ENCODE results near the gene PRAMEF10.
"Not testable (repeated sequence)": the region's sequence is repeated elsewhere in the genome, so short reads cannot be mapped to it uniquely, and the experiment has no call there.

Gene PRAMEF10

DNA sequence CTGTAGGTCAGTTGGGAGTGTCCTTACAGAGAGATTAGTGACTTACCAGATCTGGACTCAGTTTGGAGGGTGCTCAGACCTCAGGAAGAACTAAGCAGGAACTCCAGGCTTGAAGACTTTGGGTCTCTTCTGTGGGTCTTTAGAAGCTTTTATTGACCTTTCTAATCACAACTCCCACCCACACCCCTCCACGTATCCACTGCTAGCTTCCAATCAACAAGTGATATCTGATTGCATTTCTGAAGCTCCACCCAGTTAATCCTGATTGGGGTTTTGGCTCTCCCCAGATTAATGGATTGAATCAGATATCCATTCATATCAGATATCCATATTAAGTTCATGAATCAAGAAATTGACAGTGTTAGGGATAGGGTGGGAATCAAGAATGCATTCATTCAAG is at the start of gene PRAMEF10:
Gene PRAMEF10 (minus strand): TSS at position 101 of the 400 bp plus-strand sequence. CDS start 2,423 bp downstream, outside the sequence.
- DNase-seq (ENCODE audit: low read depth in 2 of 2), result not testable (repeated sequence)

DNA sequence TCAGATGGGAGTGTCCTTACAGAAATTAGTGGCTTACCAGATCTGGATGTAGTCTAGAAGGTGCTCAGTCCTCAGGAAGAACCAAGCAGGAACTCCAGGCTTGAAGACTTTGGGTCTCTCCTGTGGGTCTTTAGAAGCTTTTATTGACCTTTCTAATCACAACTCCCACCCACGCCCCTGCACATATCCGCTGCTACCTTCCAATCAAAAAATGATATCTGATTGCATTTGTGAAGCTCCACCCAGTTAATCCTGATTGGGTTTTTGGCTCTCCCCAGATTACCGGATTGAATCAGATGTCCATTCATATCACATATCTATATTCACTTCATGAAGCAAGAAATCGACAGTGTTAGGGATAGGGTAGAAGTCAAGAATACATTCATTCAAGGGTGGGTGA is 49.4 kb upstream of the PRAMEF10 start, which contains the start of gene PRAMEF6:
Gene PRAMEF6 (minus strand): TSS at position 101 of the 400 bp plus-strand sequence. CDS start 5,062 bp downstream, outside the sequence.
- not testable (repeated sequence) for DNase-seq (ENCODE audit: low read depth in 2 of 2)

DNA sequence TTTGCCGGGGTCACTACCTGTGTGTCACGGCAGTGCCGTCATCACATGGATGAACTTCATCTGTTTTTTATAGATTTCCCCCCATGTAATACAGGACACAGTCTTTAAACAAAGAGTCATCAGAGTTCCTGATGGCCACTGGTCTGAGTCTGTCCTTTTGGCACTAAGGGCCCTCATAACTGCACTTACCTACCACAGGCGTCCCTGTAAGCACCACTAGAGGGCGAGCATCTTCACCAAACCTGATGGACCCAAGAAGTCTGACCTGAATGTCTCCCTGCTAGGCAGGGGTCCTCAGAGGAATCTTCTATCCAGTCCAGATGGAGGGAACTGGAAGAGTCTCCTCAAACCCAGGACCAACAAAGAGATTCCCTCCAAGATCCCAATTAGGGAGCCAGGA is 26.3 kb upstream of the PRAMEF10 start:
- not testable (repeated sequence) for DNase-seq (ENCODE audit: low read depth in 2 of 2)

DNA sequence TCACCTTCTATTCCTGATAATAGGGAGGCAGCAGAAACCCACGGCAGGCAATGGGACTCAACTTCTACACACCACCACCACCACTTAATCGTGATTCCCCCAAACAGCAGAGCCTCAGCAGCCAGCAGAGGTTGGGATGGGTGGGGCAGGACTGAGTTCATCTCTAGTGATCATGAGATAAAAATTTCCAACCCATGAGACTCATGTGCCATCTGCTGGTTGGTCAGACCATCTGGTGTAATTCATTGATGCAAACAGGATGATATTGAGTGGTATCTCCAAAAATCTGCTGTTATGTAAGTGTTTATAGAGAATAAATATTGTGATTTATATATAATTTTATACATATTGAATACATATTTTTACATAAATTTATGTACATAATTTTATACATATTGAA is 23.7 kb upstream of the PRAMEF10 start:
- DNase-seq (ENCODE audit: low read depth in 2 of 2), result not testable (repeated sequence)

DNA sequence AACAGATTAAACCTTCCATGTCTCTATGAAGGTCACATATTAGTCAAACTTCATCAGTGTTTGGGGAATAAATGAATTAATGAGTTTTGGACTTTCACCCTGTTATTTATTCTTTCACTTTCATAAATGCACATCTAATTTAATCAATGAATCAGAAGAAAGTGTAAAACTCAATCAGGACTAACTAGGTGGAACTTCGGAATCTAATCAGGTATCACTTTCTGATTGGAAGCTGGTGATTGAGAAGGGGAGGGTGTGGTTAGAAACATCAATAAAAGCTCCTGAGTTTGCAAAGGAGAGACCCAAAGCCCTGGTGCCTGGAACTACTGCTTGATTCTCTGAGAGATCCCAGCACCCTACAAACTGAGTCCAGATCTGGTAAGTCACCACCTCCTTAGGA is 18.2 kb upstream of the PRAMEF10 start, which contains the start of gene PRAMEF7:
Gene PRAMEF7 (plus strand): TSS at position 301 of the 400 bp plus-strand sequence. CDS start 1,083 bp downstream, outside the sequence.
- not testable (repeated sequence) for DNase-seq (ENCODE audit: low read depth in 2 of 2)

DNA sequence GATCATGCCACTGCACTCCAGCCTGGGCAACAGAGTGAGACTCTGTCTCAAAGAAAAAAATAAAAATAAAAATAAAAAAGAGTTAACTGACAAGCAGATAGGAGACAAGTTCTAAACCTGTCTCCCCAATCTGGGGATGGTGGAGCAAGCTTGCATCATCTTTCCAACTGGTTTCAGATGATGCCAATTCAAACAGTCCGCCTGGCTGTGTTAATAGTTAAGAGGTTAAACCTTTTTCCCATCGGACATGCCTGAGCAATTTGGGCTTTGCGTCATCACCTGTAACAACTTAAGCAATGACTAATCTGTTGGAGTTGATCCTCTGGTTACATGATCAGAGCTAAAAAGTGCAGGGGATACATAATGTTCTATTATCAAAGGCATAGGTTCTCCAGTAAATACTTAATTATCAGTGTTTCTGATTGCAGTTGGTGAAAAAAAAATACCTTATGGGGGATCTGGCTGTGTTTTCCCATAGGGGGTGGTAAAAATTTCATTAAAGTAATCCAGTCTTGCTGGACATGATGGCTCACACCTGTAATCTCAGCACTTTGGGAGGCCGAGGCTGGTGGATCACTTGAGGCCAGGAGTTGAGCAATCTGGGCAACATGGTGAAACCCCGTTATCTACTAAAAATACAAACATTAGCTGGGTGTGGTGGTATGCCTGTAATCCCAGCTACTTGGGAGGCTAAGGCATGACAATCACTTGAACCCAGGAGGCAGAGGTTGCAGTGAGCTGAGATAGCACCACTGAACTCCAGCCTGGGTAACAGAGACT is 5.9 kb upstream of the PRAMEF10 start:
- DNase-seq (ENCODE audit: low read depth in 2 of 2), result not testable (repeated sequence)

- not testable (repeated sequence) for DNase-seq (ENCODE audit: low read depth in 2 of 2)
These were observed 1.1 kb upstream of the PRAMEF10 start for GRCh38 chr1:12899186-12899585.

DNA sequence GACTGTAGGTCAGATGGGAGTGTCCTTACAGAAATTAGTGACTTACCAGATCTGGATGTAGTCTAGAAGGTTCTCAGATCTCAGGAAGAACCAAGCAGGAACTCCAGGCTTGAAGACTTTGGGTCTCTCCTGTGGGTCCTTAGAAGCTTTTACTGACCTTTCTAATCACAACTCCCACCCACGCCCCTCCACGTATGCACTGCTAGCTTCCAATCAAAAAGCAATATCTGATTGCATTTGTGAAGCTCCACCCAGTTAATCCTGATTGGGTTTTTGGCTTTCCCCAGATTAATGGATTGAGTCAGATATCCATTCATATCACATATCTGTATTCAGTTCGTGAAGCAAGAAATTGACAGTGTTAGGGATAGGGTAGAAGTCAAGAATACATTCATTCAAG is 12.0 kb downstream of the PRAMEF10 start, which contains the start of gene PRAMEF4:
Gene PRAMEF4 (minus strand): TSS at position 101 of the 400 bp plus-strand sequence. CDS start 2,807 bp downstream, outside the sequence.
- DNase-seq (ENCODE audit: low read depth in 2 of 2), result not testable (repeated sequence)

DNA sequence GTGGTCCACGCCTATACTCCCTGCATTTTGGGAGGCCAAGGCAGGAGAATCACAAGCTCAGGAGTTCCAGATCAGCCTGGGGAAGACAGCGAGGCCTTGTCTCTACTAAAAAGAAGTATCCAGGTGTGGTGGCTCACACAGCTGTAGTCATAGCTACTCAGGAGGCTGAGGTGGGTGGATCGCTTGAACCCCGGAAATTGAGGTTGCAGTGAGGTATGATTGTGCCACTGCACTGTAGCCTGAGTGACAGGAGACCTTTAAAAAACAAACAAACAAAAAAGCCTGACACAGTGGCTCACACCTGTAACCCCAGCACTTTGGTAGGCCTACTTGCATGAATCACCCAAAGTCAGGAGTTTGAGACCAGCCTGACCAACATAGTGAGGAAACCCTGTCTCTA is 19.6 kb downstream of the PRAMEF10 start:
- DNase-seq (ENCODE audit: low read depth in 2 of 2), result not testable (repeated sequence)

DNA sequence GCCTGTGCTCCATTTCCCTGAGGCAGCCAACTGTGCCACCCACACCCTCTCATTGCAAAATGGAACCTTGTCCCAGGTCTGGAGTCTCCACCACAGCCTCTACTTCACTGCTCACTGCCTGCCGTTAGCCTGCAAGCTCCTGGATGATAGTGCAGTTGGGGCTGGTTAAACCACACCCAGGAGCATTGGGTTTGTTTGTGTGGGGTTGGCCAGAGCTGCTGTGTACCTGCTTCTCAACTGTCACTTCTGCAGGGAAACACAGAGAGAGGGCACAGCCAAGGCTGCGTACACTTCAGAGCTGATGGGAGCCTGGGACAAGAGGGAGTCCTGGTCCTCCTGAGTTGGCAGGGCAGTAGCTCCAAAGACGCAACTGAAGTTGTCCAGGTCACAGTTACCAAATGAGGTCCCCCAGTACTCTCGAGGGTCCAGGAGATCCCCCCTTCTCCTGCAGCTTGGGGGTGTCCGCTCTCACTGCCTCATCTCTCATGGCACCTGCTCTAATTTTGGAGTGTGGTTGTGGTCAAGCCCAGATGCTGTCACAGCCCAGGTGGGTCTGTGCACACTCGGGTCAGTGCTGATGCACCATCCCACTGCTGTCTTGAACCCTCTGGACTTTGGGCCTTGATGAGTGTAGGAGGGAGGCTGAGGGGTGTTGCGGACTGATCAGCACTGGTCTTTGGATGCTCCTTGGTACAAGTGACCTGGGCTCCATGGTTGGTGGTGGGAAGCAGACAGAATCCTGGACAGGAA is 34.8 kb downstream of the PRAMEF10 start:
- not testable (repeated sequence) for DNase-seq (ENCODE audit: low read depth in 2 of 2)

DNA sequence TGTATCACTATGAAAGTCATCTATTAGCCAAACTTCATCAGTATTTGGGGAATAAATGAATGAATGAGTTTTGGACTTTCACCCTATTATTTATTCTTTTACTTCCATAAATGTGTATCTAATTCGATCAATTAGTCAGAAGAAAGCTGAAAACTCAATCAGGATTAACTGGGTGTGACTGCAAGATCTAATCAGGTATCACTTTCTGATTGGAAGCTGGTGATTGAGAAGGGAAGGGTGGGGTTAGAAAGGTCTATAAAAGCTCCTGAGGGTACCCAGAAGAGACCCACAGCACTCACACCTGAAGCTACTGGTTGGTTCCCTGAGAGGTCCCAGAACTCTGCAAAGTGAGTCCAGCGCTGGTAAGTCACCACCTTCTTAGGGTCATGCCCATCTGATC is 41.3 kb downstream of the PRAMEF10 start, which contains the start of gene PRAMEF2:
Gene PRAMEF2 (plus strand): TSS at position 301 of the 400 bp plus-strand sequence. CDS start 1,924 bp downstream, outside the sequence.
- not testable (repeated sequence) for DNase-seq (ENCODE audit: low read depth in 2 of 2)

- no peak for DNase-seq (ENCODE audit: low read depth in 2 of 2)
These were observed 46.3 kb downstream of the PRAMEF10 start for GRCh38 chr1:12851779-12852178.

GRCh38 chr1:12848620-12849019 is 49.5 kb downstream of the PRAMEF10 start, which contains the start of gene HNRNPCL1:
TSS of gene HNRNPCL1 (minus strand) at chr1:12848720. CDS start at chr1:12848289, 431 bp downstream.
- DNase-seq (ENCODE audit: low read depth in 2 of 2), result not testable (repeated sequence)

Measured in stimulated activated CD8-positive, alpha-beta memory T cell treated with anti-CD3 and anti-CD28 coated beads, Interleukin-2, amount 100 ng/mL, for 1 hour (primary cell).